K562 (cell line): ENCODE results near the gene TCF21. TPM values are rescaled to one million over a fixed set of nuclear protein-coding genes. Genes with fewer than 3 reads are reported as not detected.

Source experiments
- ATAC-seq: fragments of 200-7000 bp; cut with Tn5 transposase; 3 replicates; pipeline ENCODE4 v1.9.1; 2020; ENCODE audit warnings: moderate library complexity
- BruUV-seq: library from RNA; stranded (reverse); fragments of 400-500 nt; replicated peaks from 2 replicates; lab custom pipeline; 2021; lab: Mats Ljungman, UMichigan
- CTCF ChIA-PET: fragments of 300-600 bp; formaldehyde crosslinking; extraction: SDS; loops from one replicate; lab custom pipeline; 2021; ENCODE audit warnings: low intra/inter-chr PET ratio; lab: Yijun Ruan, JAX
- POLR2A ChIA-PET: fragments of 300-600, 350-650 bp; sonication (Branson Sonifier 250); formaldehyde crosslinking; extraction: SDS; loops from one replicate; lab custom pipeline; 2021; ENCODE audit warnings: antibody characterized with exemption, inconsistent platforms; lab: Yijun Ruan, JAX
- DNase-seq, 4 experiments: peaks; one replicate each; pipeline versions ENCODE4 v3.0.0 to v3.0.0-alpha.2; 2011 to 2018; ENCODE audit warnings: low spot score in 3 of 4, mixed read lengths in 3 of 4; ENCODE audit errors: extremely low read depth in 1 of 4
- FAIRE-seq: peaks from 2 replicates; lab custom pipeline; 2011; peaks lifted over from hg19 to GRCh38; lab: Jason Lieb, UNC
- H2AFZ ChIP-seq: 2 replicates; pipeline ENCODE4 v1.6.0; 2011; ENCODE audit warnings: low read depth, low read length, control low read depth, inconsistent platforms
- H3K27ac ChIP-seq: fragments of 200-600 bp; 3 replicates; pipeline ENCODE4 v1.8.0; 2011; ENCODE audit warnings: low read depth, mild to moderate bottlenecking, control low read depth, inconsistent platforms, low read length, moderate library complexity, mixed read lengths; ENCODE audit errors: extremely low read depth
- H3K27me3 ChIP-seq, 2 experiments: fragments of 300-600 bp in 1 of 2; 2 replicates in 1 of 2; 3 replicates in 1 of 2; pipeline versions ENCODE4 v1.6.0 to v1.8.0; 2011; ENCODE audit warnings: inconsistent platforms in 2 of 2, low read length in 2 of 2, mild to moderate bottlenecking in 1 of 2, mixed read lengths in 1 of 2, moderate library complexity in 1 of 2; ENCODE audit not compliant: control insufficient read depth in 2 of 2, insufficient read depth in 2 of 2
- H3K36me3 ChIP-seq: fragments of 300-600 bp; 3 replicates; pipeline ENCODE4 v1.8.0; 2011; ENCODE audit warnings: mild to moderate bottlenecking, low read length, inconsistent platforms; ENCODE audit not compliant: control insufficient read depth, insufficient read depth
- H3K4me1 ChIP-seq, 2 experiments: fragments of 200-600 bp in 1 of 2; replicated peaks in 1 of 2; 2 replicates in 1 of 2; 3 replicates in 1 of 2; pipeline versions ENCODE4 v1.5.1 to v1.8.0; 2011; ENCODE audit warnings: inconsistent platforms in 2 of 2, low read length in 2 of 2, mild to moderate bottlenecking in 1 of 2, mixed read lengths in 1 of 2, moderate library complexity in 1 of 2; ENCODE audit not compliant: control insufficient read depth in 2 of 2, insufficient read depth in 2 of 2
- H3K4me2 ChIP-seq: 2 replicates; pipeline ENCODE4 v1.6.1; 2011; ENCODE audit warnings: low read length, control low read depth, inconsistent platforms, mixed read lengths; ENCODE audit not compliant: insufficient read depth
- H3K4me3 ChIP-seq: fragments of 200-600 bp; sonication (generic), shearing (Covaris generic); 2 replicates; pipeline ENCODE4 v1.5.1; 2016; ENCODE audit warnings: control low read depth, inconsistent platforms
- H3K79me2 ChIP-seq: fragments of 200-600 bp; 3 replicates; pipeline ENCODE4 v1.8.0; 2011; ENCODE audit warnings: low read length, inconsistent platforms; ENCODE audit not compliant: control insufficient read depth, insufficient read depth
- H3K9ac ChIP-seq, 2 experiments: 2 replicates each; pipeline versions ENCODE4 v1.6.0 to v1.6.1; 2011; ENCODE audit warnings: low read depth in 2 of 2, low read length in 2 of 2, control low read depth in 1 of 2, inconsistent platforms in 1 of 2, mild to moderate bottlenecking in 1 of 2, mixed read lengths in 1 of 2; ENCODE audit not compliant: insufficient read depth in 1 of 2
- H3K9me1 ChIP-seq: one replicate; pipeline ENCODE4 v1.6.0; 2011; ENCODE audit warnings: inconsistent platforms, mild to moderate bottlenecking, low read length, moderate library complexity; ENCODE audit not compliant: control insufficient read depth, insufficient read depth
- H3K9me3 ChIP-seq: replicated peaks from 2 replicates; pipeline ENCODE4 v1.5.1; 2011; ENCODE audit warnings: low read depth, low read length, inconsistent platforms; ENCODE audit not compliant: control insufficient read depth, insufficient read depth
- H4K20me1 ChIP-seq: replicated peaks from 2 replicates; pipeline ENCODE4 v1.6.1; 2011; ENCODE audit warnings: low read length, inconsistent platforms, mixed read lengths; ENCODE audit not compliant: control insufficient read depth, insufficient read depth
- ATF7 ChIP-seq: fragments of 450-650 bp; IDR thresholded peaks from 2 replicates; pipeline ENCODE4 v1.7.1; 2014; ENCODE audit warnings: mild to moderate bottlenecking, moderate library complexity
- E2F8 ChIP-seq: fragments of 450-650 bp; IDR thresholded peaks from 2 replicates; pipeline ENCODE4 v1.7.1; 2018; ENCODE audit warnings: mild to moderate bottlenecking, low read depth; ENCODE audit not compliant: partially characterized antibody
- FOSL1 ChIP-seq: fragments of 200-800 bp; sonication (Bioruptor generic); conservative IDR thresholded peaks from 2 replicates; pipeline ENCODE4 v1.6.1; 2016; ENCODE audit warnings: missing genetic modification characterization, missing compliant biosample characterization
- HMG20A ChIP-seq: fragments of 450-650 bp; formaldehyde crosslinking; conservative IDR thresholded peaks from 2 replicates; pipeline ENCODE4 v1.4.0; 2020; ENCODE audit warnings: mild to moderate bottlenecking, mixed read lengths
- HNRNPH1 ChIP-seq: fragments of 200-400 bp; formaldehyde crosslinking; optimal IDR thresholded peaks from 2 replicates; pipeline ENCODE3; 2017; ENCODE audit warnings: low read depth, mild to moderate bottlenecking, low read length, moderate library complexity
- JUN ChIP-seq, 2 experiments: sonication (generic) in 1 of 2; formaldehyde crosslinking in 1 of 2; IDR thresholded peaks; 2 replicates each; pipeline versions ENCODE4 v1.6.1 to v1.8.0; 2012 to 2022; ENCODE audit warnings: borderline replicate concordance in 2 of 2, mild to moderate bottlenecking in 2 of 2, improper control_type of control experiment in 1 of 2, low read depth in 1 of 2, low read length in 1 of 2, missing genetic modification reagents in 1 of 2
- MYBL2 ChIP-seq, 2 experiments: fragments of 450-650 bp in 1 of 2; sonication (generic) in 1 of 2; formaldehyde crosslinking in 1 of 2; IDR thresholded peaks; 2 replicates each; pipeline versions ENCODE4 v1.6.1 to v1.8.1; 2017 to 2022; ENCODE audit warnings: borderline replicate concordance in 1 of 2, inconsistent platforms in 1 of 2, low read depth in 1 of 2, mild to moderate bottlenecking in 1 of 2, missing genetic modification reagents in 1 of 2, moderate library complexity in 1 of 2
- PHF21A ChIP-seq: fragments of 450-650 bp; IDR thresholded peaks from 2 replicates; pipeline ENCODE4 v1.6.1; 2017; ENCODE audit warnings: low read depth, borderline replicate concordance
- SMAD4 ChIP-seq: fragments of 250-450 bp; sonication (Bioruptor Pico); conservative IDR thresholded peaks from 2 replicates; pipeline ENCODE4 v1.8.0; 2021; ENCODE audit warnings: inconsistent platforms, mild to moderate bottlenecking, moderate library complexity
- SMARCB1 ChIP-seq: IDR thresholded peaks from 2 replicates; pipeline ENCODE4 v1.6.1; 2011; ENCODE audit warnings: improper control_type of control experiment, low read depth; ENCODE audit not compliant: insufficient read length
- SRSF3 ChIP-seq: fragments of 200-400 bp; formaldehyde crosslinking; IDR thresholded peaks from 2 replicates; pipeline ENCODE4 v1.6.1; 2016; ENCODE audit warnings: mild to moderate bottlenecking, low read length, moderate library complexity; ENCODE audit not compliant: insufficient read depth
- ZNF165 ChIP-seq: fragments of 250-450 bp; sonication (Bioruptor Pico); IDR thresholded peaks from 2 replicates; pipeline ENCODE4 v1.4.0; 2020; ENCODE audit warnings: borderline replicate concordance
- ZNF316 ChIP-seq: fragments of 450-650 bp; IDR thresholded peaks from 2 replicates; pipeline ENCODE4 v1.6.1; 2016
- ZNF785 ChIP-seq: fragments of 250-450 bp; sonication (Bioruptor Pico); IDR thresholded peaks from 2 replicates; pipeline ENCODE4 v1.4.0; 2020; ENCODE audit warnings: mild to moderate bottlenecking
- WGBS: fragments of 100-300 bp; shearing (Covaris generic); methylation state at CpG from one replicate; pipeline ENCODE4 v1.1.6; 2016; ENCODE audit warnings: low coverage, mixed read lengths; ENCODE audit not compliant: insufficient coverage; ENCODE audit errors: missing lambda C conversion rate; 5-methylcytosine and 5-hydroxymethylcytosine counted together
- in situ Hi-C: fragments of 300-500 bp; cut with MboI; formaldehyde crosslinking; loops from 4 replicates; pipeline ENCODE4 v1.15.0; 2018; ENCODE audit warnings: inconsistent platforms, mixed read lengths
- intact Hi-C: fragments of 100-400 bp; cut with micrococcal nuclease; formaldehyde crosslinking; loops from 2 replicates; pipeline ENCODE4 v1.14.2; 2022
- polyA plus RNA-seq, 8 experiments: library from polyadenylated mRNA; depleted of rRNA in 4 of 8; stranded (reverse) in 5 of 8; unstranded in 3 of 8; fragments of >200 nt; fragmentation: Nextera tagmentation in 2 of 8; fragmentation: Illumina TruSeq in 1 of 8; extraction: Ambion mirVana in 2 of 8; extraction: Trizol in 1 of 8; gene quantifications; 2 replicates each; pipeline versions ENCODE4 v1.2.1 to v1.2.3, GENCODE V29; 2011 to 2014; ENCODE audit warnings: inconsistent platforms in 1 of 8, missing spikeins in 1 of 8
- total RNA-seq, 7 experiments: library from RNA; depleted of rRNA in 6 of 7; stranded (reverse); fragments of >200 nt in 6 of 7; fragmentation: Illumina TruSeq in 2 of 7; extraction: Trizol in 2 of 7; gene quantifications; 2 replicates each; pipeline versions ENCODE4 v1.2.1 to v1.2.3, GENCODE V29; 2011 to 2021; ENCODE audit warnings: low replicate concordance in 1 of 7
- TF ChIP-seq, protein P1 (sequence below): fragments of 450-650 bp; formaldehyde crosslinking; IDR thresholded peaks from 2 replicates; pipeline ENCODE4 v1.4.0; 2022; ENCODE audit warnings: mild to moderate bottlenecking, moderate library complexity
- TF ChIP-seq, protein P2 (sequence below): fragments of 450-650 bp; IDR thresholded peaks from 2 replicates; pipeline ENCODE4 v1.6.1; 2016; ENCODE audit warnings: antibody characterized with exemption

Gene TCF21
- total and polyA plus RNA-seq, 9 of the 15 experiments (the other 6 are each of a cell fraction or from before 2014, with no cell fraction given), result not detected

- Histone ChIP-seq H3K9ac (no peak overlapping the region), H2AFZ (no peak overlapping the region), H3K4me3 (no peak overlapping the region), H3K4me2 (no peak overlapping the region), H3K36me3 (no peaks in the 10 kb centered on the region), H3K27ac (no peak overlapping the region), H3K9me1 (no peaks in the 10 kb centered on the region), H3K9me3 (no peaks in the 10 kb centered on the region), H4K20me1 (no peaks in the 10 kb centered on the region), H3K79me2 (no peaks in the 10 kb centered on the region), H3K27me3 (no peaks in the 10 kb centered on the region; a peak in 1 of 5 replicates), H3K4me1 (no peaks in the 10 kb centered on the region)
- BruUV-seq, result no TSS peak
- CTCF ChIA-PET, result no interaction called here
- in situ Hi-C loops, result loop anchor here (25.0 kb wide), 2 partner anchors 956 to 1081 kb away; no protein-coding TSS in a partner anchor
- WGBS, result 6% methylated on average over 2 of the region's 2 CpGs
- FAIRE-seq (no peak), ATAC-seq (no peak), DNase-seq (no peak)
- intact Hi-C loops, result loop anchor here (10.0 kb wide), 3 partner anchors 734 to 1394 kb away; no protein-coding TSS in a partner anchor
- POLR2A ChIA-PET, result interaction anchor here (1.3 kb wide), 1 partner anchor 351 kb away, joined by 3 read pairs; no protein-coding TSS in a partner anchor
- TF ChIP-seq ZNF165 (no peak), HMG20A (CRISPR knock-in tag) (no peak), FOSL1 (tag) (no peak), ATF7 (no peak), ZNF316 (no peak), SMAD4 (no peak), SRSF3 (no peak), MYBL2 (IDR thresholded peaks at IDR 0.05; ENCODE audit: low read depth) (no peak), MYBL2 (CRISPR knock-in tag; IDR thresholded peaks at IDR 0.05; ENCODE audit: borderline replicate concordance) (no peak), HNRNPH1 (no peak), ZNF785 (CRISPR knock-in tag) (no peak), SMARCB1 (no peak), PHF21A (no peak), E2F8 (no peak), JUN (IDR thresholded peaks at IDR 0.05; ENCODE audit: borderline replicate concordance, low read depth, low read length) (no peak), JUN (CRISPR knock-in tag; IDR thresholded peaks at IDR 0.05; ENCODE audit: borderline replicate concordance) (no peak)
- TF ChIP-seq, protein P1, sequence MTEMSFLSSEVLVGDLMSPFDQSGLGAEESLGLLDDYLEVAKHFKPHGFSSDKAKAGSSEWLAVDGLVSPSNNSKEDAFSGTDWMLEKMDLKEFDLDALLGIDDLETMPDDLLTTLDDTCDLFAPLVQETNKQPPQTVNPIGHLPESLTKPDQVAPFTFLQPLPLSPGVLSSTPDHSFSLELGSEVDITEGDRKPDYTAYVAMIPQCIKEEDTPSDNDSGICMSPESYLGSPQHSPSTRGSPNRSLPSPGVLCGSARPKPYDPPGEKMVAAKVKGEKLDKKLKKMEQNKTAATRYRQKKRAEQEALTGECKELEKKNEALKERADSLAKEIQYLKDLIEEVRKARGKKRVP (CRISPR knock-in tag), result no peak
- TF ChIP-seq, protein P2, sequence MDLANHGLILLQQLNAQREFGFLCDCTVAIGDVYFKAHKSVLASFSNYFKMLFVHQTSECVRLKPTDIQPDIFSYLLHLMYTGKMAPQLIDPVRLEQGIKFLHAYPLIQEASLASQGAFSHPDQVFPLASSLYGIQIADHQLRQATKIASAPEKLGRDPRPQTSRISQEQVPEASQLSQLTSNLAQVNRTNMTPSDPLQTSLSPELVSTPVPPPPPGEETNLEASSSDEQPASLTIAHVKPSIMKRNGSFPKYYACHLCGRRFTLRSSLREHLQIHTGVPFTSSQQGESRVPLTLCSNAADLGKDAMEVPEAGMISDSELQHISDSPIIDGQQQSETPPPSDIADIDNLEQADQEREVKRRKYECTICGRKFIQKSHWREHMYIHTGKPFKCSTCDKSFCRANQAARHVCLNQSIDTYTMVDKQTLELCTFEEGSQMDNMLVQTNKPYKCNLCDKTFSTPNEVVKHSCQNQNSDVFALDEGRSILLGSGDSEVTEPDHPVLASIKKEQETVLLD, result no peak
Observed at GRCh38 chr6:133918208-133918930, 29.5 kb downstream of the TCF21 start.
